NCI-H345 treated with DMSO at 0.1 percent for 48 hours (cell line): ENCODE results near the gene ADM2.

ENCODE experiments used
- DNase-seq: peaks from one replicate; lab custom pipeline; 2025; ENCODE audit not compliant: unreplicated experiment; lab: John Stamatoyannopoulos, UW

Gene ADM2

DNA sequence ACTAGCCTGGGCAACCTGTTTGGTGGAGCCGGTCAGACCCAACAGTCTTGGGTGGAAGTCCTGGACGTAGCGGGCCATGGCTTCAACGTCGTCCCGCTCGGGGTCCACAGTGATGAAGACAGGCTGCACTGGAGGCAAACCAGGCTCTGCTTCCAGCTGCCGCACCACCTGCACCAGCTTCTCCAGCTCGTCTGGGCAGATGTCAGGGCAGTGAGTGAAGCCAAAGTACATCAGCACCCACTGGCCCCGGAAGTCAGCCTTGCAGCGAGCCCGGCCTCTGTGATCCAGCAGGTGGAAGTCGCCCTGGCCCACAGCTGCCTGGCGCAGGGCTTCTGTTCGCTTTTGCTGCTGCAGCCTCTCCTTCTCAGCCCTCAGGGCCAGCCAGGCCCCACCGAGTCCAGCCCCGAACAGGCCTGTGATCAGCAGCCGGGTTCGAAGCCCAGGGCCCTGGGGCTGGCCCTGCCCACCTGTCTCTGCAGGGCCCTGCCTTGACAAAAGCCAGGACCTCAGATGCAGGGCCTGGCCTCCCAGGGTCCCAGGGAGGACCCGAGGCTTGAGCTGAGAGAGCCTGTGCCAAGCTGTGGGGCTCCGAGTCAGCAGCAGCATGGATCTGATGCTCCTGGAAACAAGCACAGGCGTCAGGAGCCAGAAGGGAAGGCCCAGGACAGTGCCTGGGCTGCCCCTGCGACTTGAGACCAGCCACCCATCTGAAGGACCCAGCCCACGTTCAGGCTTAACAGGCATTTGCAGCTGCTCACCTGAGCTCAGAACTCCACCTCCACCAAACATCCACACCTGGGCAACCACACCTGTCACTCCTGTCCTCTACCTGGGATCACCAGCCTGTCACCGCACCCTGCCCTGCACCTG lies 42.7 kb downstream of the ADM2 start:
- no peak for DNase-seq

- DNase-seq: no peak
Measured at GRCh38 chr22:50524676-50525103, 43.3 kb downstream of the ADM2 start.

DNA sequence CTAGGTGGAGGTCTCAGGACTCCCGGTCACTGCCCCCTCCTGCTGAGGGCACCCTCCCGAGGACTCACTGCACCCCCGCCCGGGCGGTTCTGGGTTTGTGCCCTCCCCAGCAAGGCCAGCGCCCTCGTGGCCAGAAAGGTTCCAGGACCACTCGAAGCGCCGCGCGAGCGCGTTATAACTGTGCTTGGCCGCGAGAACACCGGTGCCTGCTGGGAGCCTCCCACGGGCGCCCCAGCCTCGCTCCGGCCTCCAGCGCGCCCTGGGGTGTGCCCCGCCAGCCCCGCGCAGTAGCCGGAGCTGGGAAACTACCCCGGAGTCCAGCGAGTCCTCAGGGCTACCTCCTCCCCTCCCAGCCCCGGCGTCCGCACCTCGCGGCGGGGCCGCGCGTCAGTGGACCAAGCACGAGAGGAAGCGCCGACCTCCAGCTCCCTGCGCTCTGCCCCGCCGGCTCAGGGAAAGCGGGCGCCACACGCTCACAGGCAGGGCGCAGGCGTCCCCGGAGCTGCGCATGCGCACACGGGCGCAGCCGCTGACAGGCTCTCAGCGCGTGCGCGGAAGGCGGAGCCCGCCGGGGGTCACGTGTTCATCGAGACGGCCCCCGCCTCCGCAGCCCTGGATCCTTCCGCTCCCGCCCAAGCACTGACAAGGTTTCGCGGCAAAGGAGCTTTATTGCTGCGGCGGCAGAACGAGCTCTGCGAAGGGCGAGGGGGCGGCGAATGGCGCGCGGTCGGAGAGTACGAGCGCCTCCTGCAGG lies 43.9 kb downstream of the ADM2 start, which contains the start of gene SCO2:
Gene SCO2, minus strand, starts transcription at position 495 of the 754 bp plus-strand sequence. CDS start 1,187 bp downstream, outside the sequence.
- peak; percentile 75 for DNase-seq

GRCh38 chr22:50525858-50526107 lies 44.4 kb downstream of the ADM2 start:
- DNase-seq: no peak

- no peak for DNase-seq
Measured at GRCh38 chr22:50526108-50526833, 44.9 kb downstream of the ADM2 start.

DNA sequence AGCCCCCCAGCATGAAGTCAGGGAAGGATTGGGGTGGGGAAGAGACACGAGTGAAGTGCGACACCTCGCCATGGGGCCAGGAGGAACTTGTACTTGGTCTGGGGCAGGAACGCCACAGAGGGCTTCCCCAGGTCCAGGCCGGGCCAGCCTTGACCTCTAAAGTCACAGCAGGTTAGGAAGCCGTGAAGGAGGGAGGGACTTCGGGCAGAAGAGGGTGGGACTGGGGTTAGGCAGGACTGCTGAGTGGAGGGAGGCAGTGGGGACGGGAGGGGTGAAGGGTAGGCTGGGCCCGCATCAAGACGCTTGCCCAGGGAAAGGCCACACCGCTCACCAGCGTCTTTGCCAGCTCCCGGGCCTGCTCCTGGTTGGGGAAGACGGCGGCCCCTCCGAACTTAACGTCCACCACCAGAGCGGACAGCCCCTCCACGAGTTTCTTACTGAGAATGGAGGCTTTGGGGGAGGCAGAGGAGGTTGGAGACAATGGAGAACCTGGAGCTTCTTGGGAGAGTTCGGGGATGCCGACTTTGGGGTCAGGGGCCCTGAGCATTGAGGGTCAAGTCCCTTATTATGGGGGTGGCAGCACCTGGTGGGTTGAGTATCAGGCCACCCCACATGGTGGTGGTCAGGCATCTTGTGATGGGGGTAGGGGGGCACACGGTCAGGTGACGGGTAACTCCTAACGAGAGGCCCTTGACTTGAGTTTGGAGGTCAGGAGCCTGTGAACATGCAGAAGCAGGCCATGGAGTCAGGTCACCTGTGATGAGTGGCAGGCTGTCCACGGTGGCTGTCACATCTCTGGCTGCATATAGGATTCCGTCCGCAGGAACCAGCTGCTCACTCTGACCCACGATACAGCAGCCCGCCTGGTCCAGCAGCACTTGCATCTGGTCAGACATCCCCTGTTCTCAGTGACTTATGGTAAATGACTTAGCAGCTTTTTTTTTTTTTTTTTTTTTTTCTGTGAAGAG lies 45.8 kb downstream of the ADM2 start:
- no peak for DNase-seq

DNA sequence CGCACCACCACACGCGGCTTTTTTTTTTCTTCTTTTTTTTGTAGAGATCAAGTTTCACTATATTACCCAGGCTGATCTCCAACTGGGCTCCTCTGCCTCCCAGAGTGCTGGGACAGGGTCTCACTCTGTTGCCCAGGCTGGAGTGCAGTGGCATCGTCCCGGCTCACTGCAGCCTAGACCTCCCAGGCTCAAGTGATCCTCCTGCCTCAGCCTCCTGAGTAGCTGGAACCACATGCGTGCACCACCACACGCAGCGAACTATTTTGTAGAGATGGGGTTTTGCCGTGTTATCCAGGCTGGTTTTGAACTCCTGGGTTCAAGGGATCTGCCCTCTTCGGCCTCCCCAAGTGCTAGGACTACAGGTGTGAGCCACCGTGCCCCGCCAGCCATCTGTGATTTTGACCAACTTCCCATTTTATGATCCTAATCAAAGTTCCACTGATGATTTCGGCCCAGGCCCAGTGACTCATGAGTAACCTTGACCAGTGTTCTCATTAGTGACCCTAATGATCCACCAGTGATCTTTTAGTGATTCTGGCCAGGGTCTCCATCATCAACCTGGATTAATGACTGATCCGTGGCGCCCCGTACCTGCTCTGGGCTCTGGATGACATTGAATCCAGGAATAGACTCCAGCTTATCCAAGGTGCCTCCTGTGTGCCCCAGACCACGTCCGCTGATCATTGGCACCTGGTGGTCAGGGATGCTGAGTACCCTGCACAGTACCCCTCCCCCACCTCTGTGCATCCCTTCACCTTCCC lies 46.8 kb downstream of the ADM2 start:
- no peak for DNase-seq

GRCh38 chr22:50528682-50529415 lies 47.5 kb downstream of the ADM2 start:
- DNase-seq: no peak

DNA sequence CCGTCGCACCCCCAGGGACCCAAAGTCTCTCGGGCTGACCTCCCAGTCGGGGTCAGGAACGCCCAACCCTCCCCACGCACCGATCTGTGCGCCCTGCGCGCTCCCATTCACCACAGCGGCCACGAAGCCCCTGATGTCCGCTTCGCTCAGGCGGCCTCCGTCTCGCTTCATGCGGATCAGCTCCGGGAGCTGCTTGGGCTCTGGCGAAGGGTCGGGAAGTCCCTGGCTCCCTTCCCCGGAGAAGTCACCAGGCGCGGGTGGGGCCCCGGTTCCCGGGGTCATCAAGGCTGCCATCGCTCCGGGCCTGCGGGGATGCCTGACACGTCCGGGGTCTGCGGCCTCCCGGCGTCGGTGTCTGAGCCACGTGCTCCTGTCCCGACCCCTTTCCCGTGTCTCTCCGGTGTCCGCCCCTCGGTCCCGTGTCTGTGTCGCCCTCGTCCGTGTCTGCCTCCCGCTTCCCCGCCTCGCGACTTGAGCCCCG lies 48.1 kb downstream of the ADM2 start:
- DNase-seq: no peak

GRCh38 chr22:50529897-50530579 lies 48.7 kb downstream of the ADM2 start, which contains the start of gene TYMP:
TSS of gene TYMP (minus strand) at chr22:50530012. CDS start at chr22:50529709, 303 bp downstream.
- no peak for DNase-seq

- no peak for DNase-seq
Measured at GRCh38 chr22:50530580-50530876, 49.2 kb downstream of the ADM2 start.

DNA sequence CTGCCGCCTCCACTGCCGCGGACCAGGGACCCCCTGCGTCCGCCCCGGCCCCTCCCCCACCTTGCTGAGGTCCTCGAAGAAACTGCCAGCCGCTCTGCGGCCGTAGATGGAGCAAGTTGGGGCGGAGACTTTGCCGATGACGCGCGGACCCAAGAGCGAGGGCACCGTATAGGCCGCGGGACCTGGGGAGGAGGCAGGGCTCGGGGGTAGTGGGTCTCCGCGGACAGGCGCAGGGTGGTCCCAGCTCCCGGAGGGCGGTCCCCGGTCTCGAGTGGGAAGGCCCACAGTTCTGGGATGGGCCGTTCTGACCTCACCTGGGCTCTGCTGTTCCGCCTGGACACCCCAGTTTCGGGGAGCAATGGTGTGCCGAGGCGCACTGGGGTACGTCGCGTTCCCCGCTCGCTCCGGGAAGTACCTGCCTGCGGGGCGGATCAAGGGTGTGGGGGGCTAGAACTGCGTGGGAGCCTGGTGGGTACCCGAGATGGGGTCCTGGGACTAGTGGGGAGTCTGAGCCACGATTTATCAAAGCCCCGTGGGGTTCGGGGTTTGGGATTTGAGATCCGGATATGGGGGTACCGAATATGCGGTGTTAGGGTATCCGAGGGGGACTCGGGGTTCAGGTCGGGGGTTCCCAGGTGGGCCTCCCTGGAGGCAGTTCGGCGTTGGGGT lies 49.7 kb downstream of the ADM2 start:
- no peak for DNase-seq

- no peak for DNase-seq
Measured at GRCh38 chr22:50531546-50531961, 50.2 kb downstream of the ADM2 start.

DNA sequence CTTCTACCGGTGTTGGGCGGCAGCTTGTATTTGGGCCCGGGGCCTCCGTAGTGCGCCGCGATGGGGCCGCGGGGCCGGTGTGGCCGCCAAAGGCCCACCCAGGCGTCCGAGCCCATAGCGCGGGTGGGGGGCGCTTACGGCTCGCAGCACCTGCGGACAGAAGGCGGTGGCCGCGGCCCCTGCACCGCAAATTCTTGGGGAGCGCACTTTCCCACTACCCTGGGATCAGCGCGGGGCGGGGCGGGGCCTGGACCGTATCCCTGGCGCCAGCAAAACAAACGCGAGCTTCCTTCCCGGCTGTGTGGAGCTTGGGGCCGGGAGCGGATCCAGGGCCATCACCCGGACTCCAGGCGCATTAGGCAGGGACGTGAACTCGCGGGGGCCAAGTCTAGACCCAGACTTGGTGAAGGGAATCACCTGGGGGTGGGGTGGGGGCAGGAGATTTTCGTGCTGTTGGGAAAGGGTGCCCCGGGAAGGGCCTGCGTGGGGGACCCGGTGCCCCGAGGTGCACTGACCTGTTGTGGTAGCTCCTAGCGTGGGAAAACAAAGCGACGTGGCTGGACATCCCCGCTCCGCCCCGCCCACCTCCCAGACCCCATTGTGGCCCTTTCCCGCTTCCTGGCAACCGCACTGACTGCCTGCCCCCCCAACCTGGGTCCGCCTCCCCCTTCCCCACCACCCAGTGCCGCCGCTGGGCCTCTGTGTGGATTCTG lies 50.8 kb downstream of the ADM2 start:
- no peak for DNase-seq

DNA sequence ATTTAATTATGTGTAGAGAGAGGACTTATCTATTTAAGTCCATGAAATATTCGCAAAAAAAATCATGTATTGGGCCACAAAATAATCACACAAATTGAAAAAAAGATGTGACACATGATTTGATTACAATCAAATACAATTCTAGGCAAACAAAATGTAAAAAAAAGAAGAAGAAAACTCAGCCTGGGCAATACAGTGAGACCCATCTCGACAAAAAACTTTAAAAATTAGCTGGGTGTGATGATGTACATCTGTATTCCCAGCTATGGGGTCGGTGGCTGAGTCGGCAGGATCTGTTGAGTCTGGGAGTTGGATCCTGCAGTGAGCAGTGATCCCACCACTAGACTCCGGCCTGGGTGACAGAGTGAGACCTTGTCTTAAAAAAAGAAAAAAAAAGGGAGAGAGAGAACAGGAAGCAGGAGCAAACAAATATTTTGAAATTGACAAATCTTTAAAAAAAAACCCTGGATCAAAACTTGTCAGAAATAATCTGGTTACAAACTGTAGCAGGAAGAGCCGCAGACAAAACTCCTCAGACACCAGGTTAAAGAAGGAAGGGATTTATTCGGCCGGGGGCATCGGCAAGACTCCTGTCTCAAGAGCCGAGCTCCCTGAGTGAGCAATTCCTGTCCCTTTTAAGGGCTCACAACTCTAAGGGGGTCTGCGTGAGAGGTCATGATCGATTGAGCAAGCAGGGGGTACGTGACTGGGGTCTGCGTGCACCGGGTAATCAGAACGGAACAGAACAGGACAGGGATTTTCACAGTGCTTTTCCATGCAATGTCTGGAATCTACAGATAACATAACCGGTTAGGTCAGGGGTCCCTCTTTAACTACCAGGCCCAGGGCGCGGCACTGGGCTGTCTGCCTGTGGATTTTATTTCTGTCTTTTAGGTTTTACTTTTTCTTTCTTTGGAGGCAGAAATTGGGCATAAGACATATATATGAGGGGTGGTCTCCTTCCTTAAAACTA lies 51.8 kb downstream of the ADM2 start:
- no peak for DNase-seq
